CD4-positive, alpha-beta T cell treated with Interferon alpha-2 for 1 hour (primary cell): ENCODE results near the gene EPHB1.

Experiments used
- DNase-seq, 2 donors: peaks; one replicate each; pipeline ENCODE4 v3.0.0-alpha.2; 2020 to 2022

Gene EPHB1

DNA sequence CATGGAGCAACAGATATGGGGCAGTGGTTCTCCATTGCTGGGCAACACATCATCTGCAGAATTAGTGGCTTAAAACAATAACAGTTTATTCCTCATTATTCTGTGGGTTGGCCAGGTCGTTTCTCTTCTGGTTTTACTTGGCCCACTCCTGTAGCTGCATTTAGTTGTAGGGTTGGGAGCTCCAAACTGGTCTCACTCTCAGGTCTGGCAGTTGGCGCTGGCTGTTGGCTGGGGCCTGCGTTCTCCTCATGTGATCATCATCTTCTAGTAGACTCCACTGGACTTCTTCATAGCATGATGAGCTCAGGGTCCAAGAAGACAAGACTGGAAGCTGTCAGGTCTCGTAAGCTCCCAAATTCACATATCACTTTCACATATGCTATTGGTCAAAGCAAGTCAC lies 91.9 kb downstream of the EPHB1 start:
- no peak for DNase-seq

DNA sequence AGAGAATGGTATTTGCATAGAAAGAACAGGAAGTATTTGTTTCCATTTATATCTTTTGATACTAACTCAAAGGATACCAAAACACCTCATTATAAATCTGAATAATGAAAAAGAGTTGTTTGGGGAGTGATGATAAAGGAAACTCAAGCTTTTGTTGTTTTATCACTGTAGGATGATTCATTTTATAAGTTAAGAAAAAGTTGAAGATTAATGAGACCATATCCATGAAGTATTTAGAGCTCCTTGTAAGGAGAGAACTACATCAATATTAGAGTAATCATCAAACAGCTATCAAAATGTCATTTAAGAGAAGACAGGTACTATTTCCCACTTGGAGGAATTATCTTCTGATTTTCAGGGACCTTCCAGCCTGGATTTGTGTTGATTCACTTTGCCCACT lies 92.5 kb downstream of the EPHB1 start:
- DNase-seq, result no peak

DNA sequence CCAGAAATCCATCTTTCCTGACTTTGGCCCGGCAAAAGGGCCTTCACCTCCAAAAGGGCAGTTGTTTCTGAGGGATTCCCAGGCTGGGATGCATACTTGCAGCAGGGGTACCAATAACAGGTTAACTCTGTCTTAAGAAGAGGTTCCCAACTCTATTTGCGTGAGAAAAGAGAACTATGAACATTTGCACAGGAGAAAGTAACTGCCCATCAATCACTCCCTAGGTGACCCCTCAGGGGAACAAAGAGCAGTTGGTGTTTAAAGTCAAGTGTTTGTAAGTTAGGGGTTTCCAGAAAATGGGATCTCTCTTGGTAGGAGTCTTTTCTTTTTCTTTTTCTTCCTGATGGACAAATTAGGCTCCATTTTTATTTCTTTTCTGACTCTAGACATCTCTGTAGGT lies 97.3 kb downstream of the EPHB1 start:
- no peak for DNase-seq

DNA sequence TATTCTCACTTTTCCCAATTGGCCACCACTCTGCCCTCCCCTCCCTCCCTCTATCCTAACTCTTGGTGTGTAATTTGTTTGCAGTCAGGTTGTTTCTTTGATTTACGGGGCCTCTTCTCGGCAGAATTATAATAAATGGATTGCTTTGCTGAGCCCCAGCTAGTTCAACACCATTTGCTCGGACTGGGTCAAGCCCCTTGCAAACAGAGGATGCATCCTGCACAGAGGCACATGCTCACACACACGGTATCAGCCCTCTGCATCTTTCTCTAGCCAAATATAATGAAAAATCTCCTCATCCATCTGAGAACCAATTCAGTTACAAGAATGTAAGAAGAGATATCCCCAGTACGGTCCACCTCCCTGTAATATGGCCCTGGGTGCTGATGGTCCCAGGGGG lies 97.7 kb downstream of the EPHB1 start:
- no peak for DNase-seq

DNA sequence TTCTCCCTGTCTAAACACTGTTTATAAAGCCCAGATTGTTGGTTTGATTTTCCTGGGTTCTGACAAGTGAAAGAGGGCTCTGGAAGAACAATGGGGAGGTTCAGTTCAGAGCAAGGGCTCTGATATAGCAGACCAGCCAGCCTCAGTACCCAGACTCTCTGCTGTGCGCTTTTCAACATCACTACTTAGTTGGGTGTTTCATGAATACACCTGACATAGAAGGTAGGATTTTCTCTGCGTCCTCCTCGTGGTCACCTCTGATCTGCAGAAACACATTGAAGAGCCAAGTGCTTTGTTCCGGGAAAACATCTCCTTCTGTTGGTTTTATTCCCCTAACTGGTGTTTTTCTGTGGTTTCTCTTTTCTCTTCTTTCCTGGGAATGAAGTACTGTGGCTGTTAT lies 99.5 kb downstream of the EPHB1 start:
- DNase-seq, result no peak

DNA sequence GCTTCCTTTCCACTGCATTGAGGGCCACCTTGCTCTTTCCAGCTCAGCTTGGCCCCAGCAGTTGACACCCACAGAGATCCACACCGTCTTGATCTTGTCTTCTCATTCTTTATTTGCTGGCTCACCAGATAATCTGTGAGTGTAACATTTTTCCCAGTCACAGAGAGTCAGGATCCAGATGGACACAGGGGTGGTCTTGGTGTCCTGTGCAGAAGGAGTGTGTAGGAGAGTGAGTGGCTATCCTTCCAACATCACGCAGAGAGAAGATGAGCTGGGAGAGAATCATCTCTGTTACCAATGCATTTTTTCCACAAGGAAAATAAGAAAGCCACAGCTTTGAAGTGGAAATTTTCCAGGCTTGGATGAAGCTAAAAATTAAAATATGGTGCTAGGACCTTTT lies 100.1 kb downstream of the EPHB1 start:
- no peak for DNase-seq

DNA sequence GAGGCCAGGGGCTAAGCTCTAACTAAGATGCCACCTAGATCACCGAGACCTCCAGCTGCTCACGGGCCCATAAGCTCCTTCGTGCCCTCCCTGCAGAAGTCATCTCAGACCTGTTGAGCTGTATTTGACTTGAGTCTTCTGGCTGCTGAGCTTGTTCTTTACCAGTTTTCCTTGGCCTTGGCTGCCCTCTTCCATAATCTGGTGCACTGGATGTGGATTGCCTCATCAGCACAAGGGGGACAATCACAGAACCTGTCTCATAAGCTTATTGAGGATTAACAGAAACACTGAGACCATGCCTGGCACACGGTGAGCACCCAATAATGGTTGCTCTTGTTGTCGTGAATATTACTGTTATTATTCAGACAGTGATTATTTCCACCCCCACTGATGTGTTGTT lies 101.1 kb downstream of the EPHB1 start:
- DNase-seq, result no peak

DNA sequence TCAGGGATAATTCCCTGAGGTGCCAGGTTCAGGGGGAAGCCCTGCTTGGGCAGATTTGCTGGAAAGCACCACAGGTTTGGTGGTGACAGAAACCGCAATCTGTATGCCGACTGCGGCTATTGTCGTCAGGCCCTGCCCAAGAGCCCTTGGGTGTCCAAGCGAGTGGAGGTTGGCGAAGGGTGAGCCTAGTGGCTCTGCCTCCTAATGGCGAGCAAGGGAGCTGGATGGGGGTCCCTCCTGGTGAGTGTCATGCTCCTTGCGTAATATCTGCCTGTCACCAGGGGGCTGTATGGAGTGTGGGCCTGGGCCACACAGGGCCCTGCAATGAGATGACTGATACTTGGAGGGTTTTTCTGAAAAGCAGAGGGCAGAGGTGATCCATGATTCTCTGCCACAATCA lies 101.6 kb downstream of the EPHB1 start:
- no peak for DNase-seq

DNA sequence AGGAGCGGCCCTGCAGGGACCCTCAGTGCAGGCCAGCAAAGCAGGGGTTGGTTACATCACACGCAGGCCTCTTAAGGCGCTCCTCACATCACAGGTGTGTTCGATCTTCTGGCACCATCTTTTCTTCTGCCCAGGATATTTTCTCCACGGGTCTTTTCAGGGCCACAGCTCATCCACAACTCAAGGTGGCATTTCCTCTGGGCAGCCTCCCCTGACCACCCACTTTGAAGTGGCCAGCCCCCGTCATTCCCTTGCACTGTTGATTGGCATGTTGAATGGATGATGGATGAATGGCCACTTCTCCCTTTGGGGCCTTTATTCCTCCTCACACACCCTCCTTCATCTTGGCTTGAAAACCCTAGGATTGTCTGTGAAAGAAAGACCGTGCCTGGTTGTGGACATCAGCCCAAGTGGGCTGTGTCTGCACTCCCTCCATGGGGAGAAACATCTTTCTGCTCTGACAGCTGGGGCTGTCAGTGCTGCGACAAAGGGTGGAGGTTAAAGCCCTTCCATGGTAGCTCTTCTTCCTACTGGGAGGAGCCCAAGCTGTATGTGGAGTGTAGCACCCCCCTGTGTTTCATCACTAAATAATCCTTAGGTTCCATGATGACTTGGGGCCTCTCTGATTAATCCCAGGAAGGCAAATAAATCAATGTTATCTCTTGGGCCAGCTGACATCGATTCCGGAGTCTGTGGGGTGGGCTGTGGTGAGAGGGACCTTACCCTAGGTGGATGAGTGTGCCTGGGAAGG lies 102.5 kb downstream of the EPHB1 start:
- no peak for DNase-seq

DNA sequence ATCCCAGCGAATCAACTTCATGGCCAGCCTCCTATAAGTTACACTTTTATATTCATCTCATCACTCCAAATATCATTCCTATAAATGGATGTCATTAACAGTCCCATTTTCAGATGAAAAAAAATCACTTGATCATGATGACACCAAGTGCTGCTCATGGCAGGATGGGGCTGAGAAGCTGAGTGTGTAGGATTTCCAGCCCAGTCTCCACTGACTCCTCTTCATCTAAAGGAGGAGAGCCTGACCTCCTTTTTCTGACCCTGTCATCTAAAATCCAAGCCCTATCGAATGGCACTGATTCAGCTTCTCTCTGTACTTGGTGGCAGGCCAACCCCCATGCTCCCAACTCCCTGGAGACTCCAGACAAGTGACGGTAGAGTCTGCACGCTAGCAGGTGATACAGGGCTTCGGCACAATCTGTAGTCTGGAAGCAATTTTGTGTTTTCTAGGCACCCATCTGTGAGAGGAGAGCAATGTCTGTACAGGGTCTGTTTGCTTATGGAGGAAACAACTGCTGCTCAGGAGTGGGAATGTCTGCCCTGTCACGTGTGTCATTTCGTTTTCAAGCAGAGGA lies 103.2 kb downstream of the EPHB1 start:
- DNase-seq, result no peak

DNA sequence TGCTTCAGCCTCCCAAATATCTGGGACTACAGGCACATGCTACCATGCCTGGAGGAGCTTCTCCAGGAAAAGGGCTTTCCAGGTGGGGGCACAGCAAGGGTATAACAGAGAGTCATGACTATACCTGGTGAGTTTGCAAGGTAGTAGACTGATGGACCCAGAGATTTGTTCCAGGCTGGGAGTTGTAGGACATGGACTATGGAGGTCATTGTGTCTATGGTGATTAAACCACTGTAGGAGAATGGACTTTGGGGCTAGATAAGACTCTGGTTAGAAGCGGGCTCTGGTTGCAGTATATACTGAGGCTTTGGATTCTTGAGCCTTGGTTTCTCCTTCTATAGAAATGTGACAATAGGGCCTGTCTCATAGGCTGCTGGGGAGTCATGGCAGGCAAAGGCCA lies 104.7 kb downstream of the EPHB1 start:
- DNase-seq, result no peak

DNA sequence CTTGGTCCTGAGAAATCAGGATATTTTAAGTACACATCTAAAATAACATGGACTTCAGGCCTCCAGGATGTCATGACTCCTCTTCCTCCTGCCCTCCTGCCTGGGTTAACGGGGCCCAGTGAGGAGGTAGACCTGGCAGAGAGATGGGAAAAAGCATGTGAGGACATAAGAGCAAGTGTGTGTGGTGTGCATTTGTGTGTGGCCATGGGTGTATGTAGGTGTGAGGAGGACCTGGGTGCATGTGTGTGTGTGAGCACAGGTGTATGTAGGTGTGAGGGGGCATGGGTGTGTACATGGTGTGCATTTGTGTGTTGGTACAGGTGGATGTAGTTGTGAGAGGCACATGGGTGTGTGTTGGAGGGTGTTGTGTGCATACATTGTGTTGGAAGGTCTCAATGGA lies 105.4 kb downstream of the EPHB1 start:
- DNase-seq, result no peak

DNA sequence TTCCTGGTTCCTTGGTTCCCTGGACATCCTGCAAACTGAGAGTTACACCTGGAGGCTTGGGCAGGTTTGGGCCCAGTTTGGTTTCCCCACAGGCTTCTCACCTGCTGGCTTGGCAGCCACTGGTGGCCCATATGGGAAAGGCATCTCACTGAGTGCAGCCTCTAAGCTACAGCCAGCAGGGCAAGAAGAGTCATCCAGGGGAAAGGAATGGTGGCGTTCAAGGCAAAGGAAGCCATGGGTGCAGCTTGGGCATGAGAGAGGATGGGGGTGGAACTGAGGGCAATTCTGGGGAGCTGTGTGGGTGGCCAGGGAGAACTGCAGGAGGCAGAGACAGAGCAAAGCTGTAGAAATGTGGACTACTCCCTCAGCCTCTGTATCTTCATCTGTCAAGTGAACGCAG lies 106.4 kb downstream of the EPHB1 start:
- DNase-seq, result no peak

DNA sequence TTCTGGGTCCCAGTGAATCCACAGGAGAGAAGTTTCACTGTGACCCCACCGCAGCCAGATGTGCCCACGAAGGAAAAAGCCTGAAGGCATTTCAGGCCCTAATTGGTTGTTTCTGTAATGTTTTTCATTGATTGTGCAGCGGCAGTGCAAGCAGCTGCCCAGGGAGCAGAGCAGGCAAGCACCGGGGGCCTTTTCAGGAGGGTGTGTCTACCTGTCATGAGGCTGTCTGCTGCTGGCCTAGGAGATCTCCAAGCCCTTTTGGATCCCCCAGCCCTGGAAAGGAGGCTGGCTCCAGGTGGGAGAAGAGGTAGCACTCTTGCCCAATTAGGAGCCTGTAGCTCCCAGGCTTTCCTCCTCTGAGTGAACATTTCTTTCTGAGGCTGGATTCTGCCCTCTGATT lies 108.8 kb downstream of the EPHB1 start:
- DNase-seq, result no peak

DNA sequence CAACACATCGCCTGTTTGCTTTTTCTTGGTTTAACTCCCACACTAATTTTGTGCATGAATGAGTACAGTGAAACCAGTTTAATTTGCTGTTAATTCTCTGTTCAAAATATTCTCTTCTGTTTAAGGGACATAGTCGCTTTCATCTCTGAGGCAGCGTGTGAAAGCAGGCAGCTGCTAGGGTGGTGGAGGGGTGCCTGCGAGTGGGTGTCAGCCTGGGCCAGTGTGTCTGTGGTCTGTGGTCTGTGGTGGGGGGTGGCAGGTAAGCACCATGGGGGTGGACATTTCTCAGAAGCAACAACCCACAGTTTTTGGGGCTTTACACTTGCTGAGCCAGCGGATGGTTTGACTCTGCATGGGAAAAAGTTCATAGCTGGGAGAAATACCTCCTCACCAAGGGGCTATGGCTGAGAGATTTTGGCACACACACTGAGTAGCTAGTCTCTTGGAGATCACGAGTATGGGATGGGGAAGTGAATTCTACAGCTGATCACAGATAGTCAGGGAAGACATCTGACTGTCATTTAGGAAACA lies 109.2 kb downstream of the EPHB1 start:
- DNase-seq, result no peak

DNA sequence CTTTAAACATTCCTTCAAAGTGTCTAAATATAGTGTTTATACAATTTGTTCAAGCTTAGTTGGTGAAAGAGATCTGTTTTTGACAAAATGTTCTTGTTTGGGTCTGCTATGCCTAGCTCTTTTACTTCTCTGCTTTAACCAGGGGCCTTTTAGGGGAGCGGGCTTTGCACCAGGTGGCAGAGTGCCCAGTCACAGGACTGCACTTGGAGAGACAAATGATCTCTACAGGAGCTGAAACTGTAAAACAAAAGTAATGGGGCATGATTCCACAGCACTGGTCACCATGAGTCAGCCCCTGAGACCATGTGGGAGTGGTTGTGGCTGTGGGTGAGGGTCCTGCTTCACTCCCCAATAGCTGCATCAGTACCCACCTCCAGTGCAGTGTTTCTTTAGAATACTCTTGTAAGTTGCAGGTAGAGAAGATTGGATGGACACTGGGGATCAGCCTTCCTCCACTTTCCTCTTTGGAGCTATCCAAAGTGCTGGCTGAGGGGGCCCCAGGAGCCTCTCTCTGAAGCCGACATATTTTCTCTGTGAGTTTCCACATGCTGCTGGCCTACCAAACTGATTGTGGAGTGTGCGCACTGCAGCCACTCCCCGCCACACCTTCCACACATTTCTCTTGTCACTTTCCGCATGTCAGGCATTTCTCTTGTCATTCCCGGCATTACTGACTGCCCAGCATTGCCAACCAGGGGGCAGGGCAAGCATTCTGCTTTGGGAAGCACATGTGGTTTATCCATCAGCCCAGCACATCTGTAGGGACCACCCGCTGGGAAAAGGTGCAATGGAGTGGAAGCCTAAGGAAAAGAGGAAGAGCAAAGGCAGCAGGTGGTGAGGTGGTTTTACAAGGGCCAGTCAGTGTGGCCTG lies 110.0 kb downstream of the EPHB1 start:
- no peak for DNase-seq

DNA sequence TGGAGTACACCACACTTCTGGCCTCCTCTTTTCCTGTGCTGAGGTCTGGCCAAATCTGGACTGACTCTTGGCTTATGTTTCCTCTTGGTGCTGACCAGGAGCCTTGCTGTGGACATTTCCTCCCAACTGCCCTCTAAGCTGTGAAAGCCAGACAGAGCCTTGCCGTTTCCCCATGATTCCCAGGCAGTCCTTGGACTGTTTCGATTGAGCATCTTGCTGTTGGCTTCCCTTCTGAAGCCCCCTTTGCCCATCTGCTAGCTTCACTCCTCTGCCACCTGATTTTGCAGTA lies 110.5 kb downstream of the EPHB1 start:
- no peak for DNase-seq

DNA sequence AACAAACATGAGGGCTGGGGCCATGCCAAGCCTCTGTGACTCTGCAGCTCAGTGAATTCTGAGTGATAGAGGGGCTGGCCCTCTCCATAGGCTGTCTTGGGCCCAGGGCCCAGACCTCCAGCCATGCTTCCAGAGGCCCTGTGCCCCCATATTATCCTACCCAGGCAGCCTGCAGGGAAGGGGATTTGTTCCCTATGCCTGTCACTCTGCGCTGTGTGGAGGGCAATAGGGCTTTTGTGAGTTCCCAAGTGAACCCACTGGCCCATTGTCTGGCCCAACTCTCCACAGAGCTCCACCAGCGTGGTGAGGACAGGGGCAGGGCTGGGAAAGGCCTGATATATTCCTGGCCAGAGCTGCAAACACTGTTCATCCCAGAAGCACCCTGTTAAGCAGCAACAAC lies 113.2 kb downstream of the EPHB1 start:
- no peak for DNase-seq

DNA sequence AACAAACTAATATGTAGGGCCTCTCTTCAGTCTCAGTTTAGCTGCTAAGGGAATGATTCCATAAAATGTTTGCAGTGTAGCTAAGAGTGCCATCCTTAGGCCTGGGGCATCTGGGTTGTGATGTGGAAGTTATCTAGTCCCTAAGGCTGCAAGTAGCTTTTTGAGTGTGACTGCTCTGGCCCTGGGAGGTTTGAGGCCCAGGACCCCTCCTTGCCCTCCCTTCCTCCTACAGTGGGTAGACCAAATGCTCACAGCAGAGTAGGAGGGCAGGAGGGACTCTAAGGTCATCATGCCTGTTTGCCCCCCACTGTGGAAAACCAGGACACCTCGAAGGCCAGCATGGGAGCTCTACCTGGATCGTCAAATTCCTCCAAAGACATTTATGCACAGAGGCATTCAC lies 115.0 kb downstream of the EPHB1 start:
- no peak for DNase-seq

DNA sequence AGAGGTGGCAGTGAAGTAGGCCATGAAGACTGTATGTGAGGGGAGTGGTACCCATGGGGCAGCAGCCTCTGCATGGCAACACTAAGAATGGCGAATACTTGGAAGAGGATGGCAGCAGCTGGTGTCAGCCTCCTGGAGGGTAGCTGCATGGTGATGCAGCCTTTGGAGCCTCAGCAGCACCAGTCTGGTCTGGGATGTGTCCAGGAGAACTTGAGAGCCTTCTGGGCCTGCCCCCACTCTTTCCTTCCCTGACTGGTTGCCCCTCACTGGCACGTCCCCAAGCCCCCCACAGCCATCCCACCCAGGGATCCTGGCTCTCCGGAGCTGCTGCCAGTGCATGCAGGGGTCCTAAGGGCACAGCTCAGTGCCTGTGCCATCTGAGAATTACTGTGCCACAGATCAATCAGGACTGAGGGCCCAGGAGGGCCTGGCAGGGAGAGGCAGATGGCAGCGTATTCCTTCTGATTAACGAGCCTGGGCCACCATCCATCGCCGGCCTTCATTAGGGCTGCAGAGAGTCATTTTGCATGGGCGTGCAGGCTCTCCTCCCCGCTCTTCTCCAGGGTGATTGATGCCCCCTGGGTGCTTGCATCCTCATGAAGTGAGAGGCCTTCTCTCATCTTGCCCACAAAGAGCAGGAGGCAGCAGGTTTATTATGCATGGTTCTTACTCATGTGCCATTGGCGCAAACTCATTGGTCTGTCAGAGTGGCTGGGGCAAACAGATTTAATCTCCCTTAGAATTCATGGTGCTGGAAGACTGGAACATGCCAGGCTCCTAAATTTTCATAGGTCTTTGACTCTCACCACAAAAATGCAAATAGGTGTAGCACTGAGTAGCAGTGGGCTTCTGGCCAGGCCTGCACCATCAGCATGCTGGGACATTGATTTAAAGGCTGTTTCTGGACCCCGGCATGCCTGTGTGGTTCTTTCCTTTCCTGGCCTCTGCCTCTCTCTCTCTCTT lies 116.8 kb downstream of the EPHB1 start:
- no peak for DNase-seq

DNA sequence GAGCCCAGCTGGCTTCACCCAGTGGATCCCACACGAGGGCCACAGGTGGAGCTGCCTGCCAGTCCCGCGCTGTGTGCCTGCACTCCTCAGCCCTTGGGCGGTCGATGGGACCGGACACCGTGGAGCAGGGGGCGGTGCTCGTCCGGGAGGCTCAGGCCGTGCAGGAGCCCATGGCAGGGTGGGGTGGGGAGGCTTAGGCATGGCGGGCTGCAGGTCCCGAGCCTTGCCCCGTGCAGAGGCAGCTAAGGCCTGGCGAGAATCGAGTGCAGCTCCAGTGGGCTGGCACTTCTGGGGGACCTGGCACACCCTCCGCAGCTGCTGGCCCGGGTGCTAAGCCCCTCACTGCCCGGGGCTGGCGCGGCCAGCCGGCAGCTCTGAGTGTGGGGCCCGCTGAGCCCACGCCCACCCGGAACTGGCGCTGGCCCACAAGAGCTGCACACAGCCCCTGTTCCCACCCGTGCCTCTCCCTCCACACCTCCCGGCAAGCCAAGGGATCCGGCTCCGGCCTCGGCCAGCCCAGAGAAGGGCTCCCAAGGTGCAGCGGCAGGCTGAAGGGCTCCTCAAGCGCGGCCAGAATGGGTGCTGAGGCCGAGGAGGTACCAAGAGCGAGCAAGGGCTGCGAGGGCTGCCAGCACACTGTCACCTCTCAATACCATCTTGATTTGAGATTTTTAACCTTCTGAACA lies 121.4 kb downstream of the EPHB1 start:
- no peak for DNase-seq

DNA sequence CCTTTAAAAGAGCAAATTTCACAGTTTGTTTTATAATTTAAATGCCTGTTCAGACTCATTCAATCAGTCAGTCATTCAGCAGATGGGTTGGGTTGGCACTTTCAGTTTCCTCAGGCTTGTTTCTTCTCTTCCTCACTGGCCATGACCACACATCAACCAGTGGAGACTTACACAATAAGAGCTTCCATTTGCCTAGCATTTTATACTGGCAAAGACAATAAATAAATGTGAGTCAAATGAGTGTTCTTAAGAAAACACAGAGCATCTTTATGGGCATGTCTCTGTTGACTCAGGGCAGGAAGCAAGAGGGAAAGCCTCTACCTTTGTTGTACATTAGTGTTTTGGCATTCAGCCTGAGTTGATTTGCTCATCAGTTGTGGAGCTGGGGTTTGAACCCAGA lies 122.6 kb downstream of the EPHB1 start:
- no peak for DNase-seq
